ENCODE results near the gene PTPRN2. TPM values are rescaled to one million over a fixed set of nuclear protein-coding genes. Genes with fewer than 3 reads are reported as not detected.

Gene PTPRN2
- total RNA-seq, 1 experiment from 2014 or later: 1.7 TPM

- Histone ChIP-seq H2AFZ (ENCODE audit: low read length) (no peak overlapping the region), H3K9ac (ENCODE audit: low read length) (no peak overlapping the region), H3K36me3 (ENCODE audit: insufficient read depth, low read length) (no peaks in the 10 kb centered on the region), H3K27me3 (ENCODE audit: low read length) (no peaks in the 10 kb centered on the region; the same call in 1 of the 2 replicates), H3K9me2 (replicated peaks; ENCODE audit: insufficient read depth, low read length) (no peaks in the 10 kb centered on the region), H3K27ac (ENCODE audit: low read length) (no peak overlapping the region), H3K4me3 (ENCODE audit: low read length) (no peak overlapping the region), H3K9me3 (ENCODE audit: low read length) (no peaks in the 10 kb centered on the region), H3K4me2 (ENCODE audit: low read depth, low read length, poor library complexity, severe bottlenecking) (no peak overlapping the region), H3K4me1 (ENCODE audit: low read length) (no peaks in the 10 kb centered on the region), H3K79me2 (ENCODE audit: low read length) (no peaks in the 10 kb centered on the region), H4K20me1 (ENCODE audit: insufficient read depth, low read depth, low read length) (0 out of 2 replicates have a peak, but pooled peaks cover 4% of the 10 kb centered on the region)
- DNase-seq: no peak
These were observed 679.4 kb downstream of the PTPRN2 start for GRCh38 chr7:157908006-157908782.

DNA sequence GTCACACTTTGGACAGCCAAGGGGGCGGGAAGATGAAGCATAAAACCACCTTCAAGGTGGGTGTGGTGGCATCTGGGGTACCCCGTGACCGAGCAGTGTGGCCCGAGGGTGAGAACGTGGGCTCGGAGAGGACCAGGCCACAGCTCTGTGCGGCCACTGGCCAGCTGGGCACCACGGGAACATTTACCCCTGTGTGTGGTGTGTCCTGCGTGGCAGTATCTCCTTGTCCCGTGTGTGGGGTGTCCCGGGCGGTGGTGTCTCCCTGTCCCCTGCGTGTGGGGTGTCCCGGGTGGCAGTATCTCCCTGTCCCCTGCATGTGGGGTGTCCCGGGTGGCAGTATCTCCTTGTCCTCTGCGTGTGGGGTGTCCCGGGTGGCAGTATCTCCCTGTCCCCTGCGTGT, 680.5 kb downstream of the PTPRN2 start:
- Histone ChIP-seq H3K27me3 (ENCODE audit: low read length) (no peaks in the 10 kb centered on the region), H3K4me1 (ENCODE audit: low read length) (no peaks in the 10 kb centered on the region), H3K9me2 (replicated peaks; ENCODE audit: insufficient read depth, low read length) (no peaks in the 10 kb centered on the region), H3K9me3 (ENCODE audit: low read length) (no peaks in the 10 kb centered on the region), H3K4me3 (ENCODE audit: low read length) (no peak overlapping the region), H3K27ac (ENCODE audit: low read length) (no peak overlapping the region), H2AFZ (ENCODE audit: low read length) (no peak overlapping the region), H3K4me2 (ENCODE audit: low read depth, low read length, poor library complexity, severe bottlenecking) (no peak overlapping the region), H3K9ac (ENCODE audit: low read length) (no peak overlapping the region), H4K20me1 (ENCODE audit: insufficient read depth, low read depth, low read length) (0 out of 2 replicates have a peak, but pooled peaks cover 4% of the 10 kb centered on the region), H3K36me3 (ENCODE audit: insufficient read depth, low read length) (no peaks in the 10 kb centered on the region), H3K79me2 (ENCODE audit: low read length) (no peaks in the 10 kb centered on the region)
- DNase-seq: no peak

DNA sequence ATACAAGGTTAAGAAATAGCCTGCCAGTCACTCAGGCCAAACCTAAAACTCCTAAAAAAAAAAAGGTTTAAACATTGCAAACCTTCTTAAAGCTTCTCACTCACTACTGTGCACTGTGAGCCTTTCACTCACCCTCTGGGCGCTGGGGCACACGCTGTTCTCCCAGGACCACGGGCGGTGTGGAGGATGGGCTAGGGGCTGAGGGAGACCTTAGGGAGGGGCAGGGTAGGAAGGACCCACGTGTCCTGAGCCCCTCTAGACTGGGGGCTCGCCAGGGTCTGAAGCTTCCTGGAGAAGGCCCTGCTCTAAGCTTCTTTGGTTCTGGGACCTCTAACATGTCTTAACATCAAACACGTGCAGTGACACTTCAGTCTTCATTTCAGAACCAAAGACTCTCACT, 681.0 kb downstream of the PTPRN2 start:
- Histone ChIP-seq H3K9ac (ENCODE audit: low read length) (no peak overlapping the region), H2AFZ (ENCODE audit: low read length) (no peak overlapping the region), H3K27me3 (ENCODE audit: low read length) (no peaks in the 10 kb centered on the region), H3K79me2 (ENCODE audit: low read length) (no peaks in the 10 kb centered on the region), H3K9me2 (replicated peaks; ENCODE audit: insufficient read depth, low read length) (no peaks in the 10 kb centered on the region), H3K36me3 (ENCODE audit: insufficient read depth, low read length) (no peaks in the 10 kb centered on the region), H3K4me2 (ENCODE audit: low read depth, low read length, poor library complexity, severe bottlenecking) (no peak overlapping the region), H3K4me1 (ENCODE audit: low read length) (no peaks in the 10 kb centered on the region), H3K9me3 (ENCODE audit: low read length) (no peaks in the 10 kb centered on the region), H4K20me1 (ENCODE audit: insufficient read depth, low read depth, low read length) (0 out of 2 replicates have a peak, but pooled peaks cover 4% of the 10 kb centered on the region), H3K4me3 (ENCODE audit: low read length) (no peak overlapping the region), H3K27ac (ENCODE audit: low read length) (no peak overlapping the region)
- DNase-seq: no peak

GRCh38 chr7:157905651-157906461, 681.8 kb downstream of the PTPRN2 start:
- no peak overlapping the region for H3K9ac ChIP-seq (ENCODE audit: low read length)
- H3K27me3 ChIP-seq (ENCODE audit: low read length): no peaks in the 10 kb centered on the region
- DNase-seq: no peak
- no peaks in the 10 kb centered on the region for H3K9me3 ChIP-seq (ENCODE audit: low read length)
- H3K9me2 ChIP-seq (replicated peaks; ENCODE audit: insufficient read depth, low read length): no peaks in the 10 kb centered on the region
- H2AFZ ChIP-seq (ENCODE audit: low read length): no peak overlapping the region
- H3K27ac ChIP-seq (ENCODE audit: low read length): no peak overlapping the region
- no peak overlapping the region for H3K4me3 ChIP-seq (ENCODE audit: low read length)
- 0 out of 2 replicates have a peak, but pooled peaks cover 4% of the 10 kb centered on the region for H4K20me1 ChIP-seq (ENCODE audit: insufficient read depth, low read depth, low read length)
- no peak overlapping the region for H3K4me2 ChIP-seq (ENCODE audit: low read depth, low read length, poor library complexity, severe bottlenecking)
- no peaks in the 10 kb centered on the region for H3K36me3 ChIP-seq (ENCODE audit: insufficient read depth, low read length)
- no peaks in the 10 kb centered on the region for H3K4me1 ChIP-seq (ENCODE audit: low read length)
- no peaks in the 10 kb centered on the region for H3K79me2 ChIP-seq (ENCODE audit: low read length)

DNA sequence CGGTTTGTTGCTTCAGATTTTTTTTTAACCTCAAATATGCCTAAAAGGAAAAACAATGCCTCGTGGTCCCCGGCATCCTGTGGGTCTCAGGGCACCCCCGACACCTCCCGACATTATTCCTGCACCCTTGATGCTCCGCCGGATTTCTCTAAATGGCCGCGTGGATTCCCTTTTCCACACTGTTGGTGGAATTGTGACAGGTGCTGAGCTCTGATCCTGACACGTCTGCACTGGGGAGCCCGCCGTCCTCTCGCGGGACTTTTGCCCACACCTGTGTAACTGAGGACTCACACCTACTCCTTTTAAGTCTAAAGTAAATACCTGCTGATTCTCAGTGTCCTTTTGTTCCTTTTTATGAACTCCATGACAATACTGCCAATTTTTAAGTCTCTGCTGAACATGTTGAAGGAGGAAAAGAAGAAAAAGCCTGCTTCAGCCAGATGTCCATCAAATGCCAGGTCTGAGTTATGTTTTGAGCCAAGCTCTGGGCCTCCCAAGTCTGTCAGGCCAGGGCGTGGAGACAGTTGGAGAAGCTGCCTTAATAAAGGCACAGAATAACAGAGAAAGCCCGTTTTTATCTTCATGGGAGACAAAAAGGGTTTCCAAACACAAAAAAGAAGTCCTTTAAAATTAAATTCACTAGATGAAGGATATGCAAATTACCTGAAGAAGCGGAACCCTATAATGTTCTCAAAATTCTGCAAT, 682.6 kb downstream of the PTPRN2 start:
- Histone ChIP-seq H3K27me3 (ENCODE audit: low read length) (no peaks in the 10 kb centered on the region), H3K79me2 (ENCODE audit: low read length) (no peaks in the 10 kb centered on the region), H3K4me1 (ENCODE audit: low read length) (no peaks in the 10 kb centered on the region), H3K4me2 (ENCODE audit: low read depth, low read length, poor library complexity, severe bottlenecking) (no peak overlapping the region), H3K36me3 (ENCODE audit: insufficient read depth, low read length) (no peaks in the 10 kb centered on the region), H3K9me3 (ENCODE audit: low read length) (no peaks in the 10 kb centered on the region), H3K27ac (ENCODE audit: low read length) (no peak overlapping the region), H4K20me1 (ENCODE audit: insufficient read depth, low read depth, low read length) (0 out of 2 replicates have a peak, but pooled peaks cover 4% of the 10 kb centered on the region), H3K4me3 (ENCODE audit: low read length) (no peak overlapping the region), H3K9ac (ENCODE audit: low read length) (no peak overlapping the region), H3K9me2 (replicated peaks; ENCODE audit: insufficient read depth, low read length) (no peaks in the 10 kb centered on the region), H2AFZ (ENCODE audit: low read length) (no peak overlapping the region)
- no peak for DNase-seq

GRCh38 chr7:157904211-157904865, 683.3 kb downstream of the PTPRN2 start:
- Histone ChIP-seq H3K4me2 (ENCODE audit: low read depth, low read length, poor library complexity, severe bottlenecking) (no peak overlapping the region), H3K9ac (ENCODE audit: low read length) (no peak overlapping the region), H4K20me1 (ENCODE audit: insufficient read depth, low read depth, low read length) (0 out of 2 replicates have a peak, but pooled peaks cover 4% of the 10 kb centered on the region), H3K79me2 (ENCODE audit: low read length) (no peaks in the 10 kb centered on the region), H3K4me3 (ENCODE audit: low read length) (no peak overlapping the region), H3K36me3 (ENCODE audit: insufficient read depth, low read length) (no peaks in the 10 kb centered on the region), H3K4me1 (ENCODE audit: low read length) (no peaks in the 10 kb centered on the region), H3K9me3 (ENCODE audit: low read length) (no peaks in the 10 kb centered on the region), H3K9me2 (replicated peaks; ENCODE audit: insufficient read depth, low read length) (no peaks in the 10 kb centered on the region), H3K27me3 (ENCODE audit: low read length) (no peaks in the 10 kb centered on the region), H2AFZ (ENCODE audit: low read length) (no peak overlapping the region), H3K27ac (ENCODE audit: low read length) (no peak overlapping the region)
- DNase-seq: no peak

DNA sequence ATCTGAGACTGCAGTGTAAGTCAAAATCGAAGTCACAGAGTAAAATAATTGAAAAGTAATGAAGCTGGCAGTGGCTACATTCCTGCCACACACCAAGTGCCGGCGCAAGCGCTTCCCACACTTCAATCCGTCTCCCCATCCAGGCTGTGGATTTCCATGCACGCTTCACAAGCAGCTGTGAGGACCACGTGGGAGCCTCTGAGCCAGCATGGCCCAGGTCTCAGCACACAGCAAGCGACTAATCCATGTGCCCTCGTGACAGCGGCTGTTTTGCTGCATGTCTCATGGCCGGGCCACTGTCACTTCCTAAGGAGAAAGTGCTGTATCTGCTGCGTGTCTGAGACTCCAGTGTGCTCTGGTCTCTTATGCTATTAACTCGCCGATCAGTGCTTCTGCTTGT, 683.9 kb downstream of the PTPRN2 start:
- no peak for DNase-seq
- no peaks in the 10 kb centered on the region for H3K4me1 ChIP-seq (ENCODE audit: low read length)
- H3K4me2 ChIP-seq (ENCODE audit: low read depth, low read length, poor library complexity, severe bottlenecking): no peak overlapping the region
- H3K27ac ChIP-seq (ENCODE audit: low read length): no peak overlapping the region
- no peaks in the 10 kb centered on the region for H3K9me2 ChIP-seq (replicated peaks; ENCODE audit: insufficient read depth, low read length)
- H4K20me1 ChIP-seq (ENCODE audit: insufficient read depth, low read depth, low read length): 0 out of 2 replicates have a peak, but pooled peaks cover 4% of the 10 kb centered on the region
- H2AFZ ChIP-seq (ENCODE audit: low read length): no peak overlapping the region
- no peak overlapping the region for H3K9ac ChIP-seq (ENCODE audit: low read length)
- H3K79me2 ChIP-seq (ENCODE audit: low read length): no peaks in the 10 kb centered on the region
- no peaks in the 10 kb centered on the region for H3K9me3 ChIP-seq (ENCODE audit: low read length)
- no peaks in the 10 kb centered on the region for H3K36me3 ChIP-seq (ENCODE audit: insufficient read depth, low read length)
- H3K4me3 ChIP-seq (ENCODE audit: low read length): no peak overlapping the region
- H3K27me3 ChIP-seq (ENCODE audit: low read length): no peaks in the 10 kb centered on the region
